ENCODE results near the gene SHTN1.

Gene SHTN1

GRCh38 chr10:117001144-117001543, 3.8 kb downstream of the SHTN1 start:
- Histone ChIP-seq H3K36me3 (ENCODE audit: control insufficient read depth in 5 of 5, insufficient read depth in 5 of 5, low read length in 5 of 5) (no peaks in the 10 kb centered on the region), H3K4me3 (ENCODE audit: low read depth in 1 of 5, low read length in 5 of 5) (no peak overlapping the region), H3K9ac (ENCODE audit: low read length in 5 of 5) (no peak overlapping the region), H3K27me3 (ENCODE audit: control insufficient read depth in 5 of 5, insufficient read depth in 4 of 5, low read length in 5 of 5) (no peaks in the 10 kb centered on the region), H3K27ac (ENCODE audit: low read depth, low read length) (no peak overlapping the region), H3K4me1 (ENCODE audit: control insufficient read depth in 5 of 5, insufficient read depth in 5 of 5, low read length in 5 of 5) (peaks cover 0 to 22% (median 14%) of the 10 kb centered on the region in 5 donors), H3K9me3 (ENCODE audit: control insufficient read depth in 5 of 5, low read length in 5 of 5) (no peaks in the 10 kb centered on the region)

DNA sequence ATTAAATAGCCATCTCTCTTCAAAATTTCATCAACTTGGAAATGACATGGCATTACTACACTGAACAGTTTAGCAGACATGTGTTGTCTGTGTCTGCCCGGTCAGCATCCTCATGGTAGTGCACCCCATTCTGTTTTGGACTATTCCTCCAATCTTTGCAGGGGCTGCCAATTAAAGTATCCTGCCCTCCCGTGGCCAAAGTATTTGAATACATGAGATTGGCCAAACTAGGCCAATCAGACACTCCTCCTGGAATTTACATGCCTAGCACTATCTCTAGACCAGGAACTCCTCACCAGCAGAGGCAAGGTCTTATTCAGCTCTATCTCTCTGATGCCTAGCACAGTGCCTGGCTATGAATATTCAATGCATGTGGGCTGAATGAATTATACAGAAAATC, 4.4 kb downstream of the SHTN1 start:
- no peaks in the 10 kb centered on the region for H3K36me3 ChIP-seq (ENCODE audit: control insufficient read depth in 5 of 5, insufficient read depth in 5 of 5, low read length in 5 of 5)
- H3K4me3 ChIP-seq (ENCODE audit: low read depth in 1 of 5, low read length in 5 of 5) = no peak overlapping the region
- H3K9me3 ChIP-seq (ENCODE audit: control insufficient read depth in 5 of 5, low read length in 5 of 5) = no peaks in the 10 kb centered on the region
- H3K27me3 ChIP-seq (ENCODE audit: control insufficient read depth in 5 of 5, insufficient read depth in 4 of 5, low read length in 5 of 5) = no peaks in the 10 kb centered on the region
- no peak overlapping the region for H3K27ac ChIP-seq (ENCODE audit: low read depth, low read length)
- peaks cover 0 to 19% (median 11%) of the 10 kb centered on the region in 5 donors for H3K4me1 ChIP-seq (ENCODE audit: control insufficient read depth in 5 of 5, insufficient read depth in 5 of 5, low read length in 5 of 5)
- H3K9ac ChIP-seq (ENCODE audit: low read length in 5 of 5) = no peak overlapping the region

DNA sequence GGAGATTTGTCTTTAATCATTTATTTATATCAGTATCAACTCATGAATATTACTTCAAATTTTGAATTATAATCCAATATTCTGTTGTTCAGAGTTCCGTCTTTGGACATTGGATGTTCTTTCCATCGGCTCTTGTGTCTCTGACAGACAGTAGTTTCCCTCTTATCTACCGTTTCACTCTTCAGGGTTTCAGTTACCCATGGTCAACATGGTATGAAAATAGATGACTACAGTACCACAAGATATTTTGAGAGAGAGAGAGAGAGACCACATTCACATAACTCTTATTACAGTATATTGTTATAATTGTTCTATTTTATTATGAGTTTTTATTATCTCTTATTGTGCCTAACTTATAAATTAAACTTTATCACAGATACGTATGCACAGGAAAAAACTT, 6.8 kb downstream of the SHTN1 start:
- Histone ChIP-seq H3K27ac (ENCODE audit: low read depth, low read length) (no peak overlapping the region), H3K9ac (ENCODE audit: low read length in 5 of 5) (no peak overlapping the region), H3K36me3 (ENCODE audit: control insufficient read depth in 5 of 5, insufficient read depth in 5 of 5, low read length in 5 of 5) (no peaks in the 10 kb centered on the region), H3K27me3 (ENCODE audit: control insufficient read depth in 5 of 5, insufficient read depth in 4 of 5, low read length in 5 of 5) (no peaks in the 10 kb centered on the region), H3K4me3 (ENCODE audit: low read depth in 1 of 5, low read length in 5 of 5) (no peak overlapping the region), H3K4me1 (ENCODE audit: control insufficient read depth in 5 of 5, insufficient read depth in 5 of 5, low read length in 5 of 5) (no peaks in the 10 kb centered on the region), H3K9me3 (ENCODE audit: control insufficient read depth in 5 of 5, low read length in 5 of 5) (no peaks in the 10 kb centered on the region)

- Histone ChIP-seq H3K27ac (ENCODE audit: low read depth, low read length) (no peak overlapping the region), H3K27me3 (ENCODE audit: control insufficient read depth in 5 of 5, insufficient read depth in 4 of 5, low read length in 5 of 5) (no peaks in the 10 kb centered on the region), H3K36me3 (ENCODE audit: control insufficient read depth in 5 of 5, insufficient read depth in 5 of 5, low read length in 5 of 5) (no peaks in the 10 kb centered on the region), H3K9ac (ENCODE audit: low read length in 5 of 5) (no peak overlapping the region), H3K4me3 (ENCODE audit: low read depth in 1 of 5, low read length in 5 of 5) (no peak overlapping the region), H3K9me3 (ENCODE audit: control insufficient read depth in 5 of 5, low read length in 5 of 5) (no peaks in the 10 kb centered on the region), H3K4me1 (ENCODE audit: control insufficient read depth in 5 of 5, insufficient read depth in 5 of 5, low read length in 5 of 5) (no peaks in the 10 kb centered on the region)
Measured at GRCh38 chr10:116997015-116997414, 8.0 kb downstream of the SHTN1 start.

DNA sequence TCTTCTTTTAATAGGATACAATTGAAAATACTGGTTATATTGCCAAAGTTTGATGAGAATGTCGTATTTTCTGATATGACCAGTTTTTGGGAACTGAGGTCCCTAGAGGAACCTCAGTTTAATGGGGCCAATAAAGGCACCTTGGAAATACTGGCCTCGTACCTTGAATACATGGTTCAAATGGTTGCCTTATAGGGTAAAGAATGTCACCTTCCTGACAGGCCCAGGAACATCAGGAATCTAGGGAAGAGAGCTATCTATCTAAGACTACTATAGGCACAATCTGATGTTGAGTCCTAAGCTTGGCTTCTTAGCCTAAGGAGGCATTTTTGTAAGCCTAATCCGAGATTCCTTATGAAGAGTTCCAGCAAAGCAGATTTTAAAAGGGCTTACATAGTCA, 9.3 kb downstream of the SHTN1 start:
- H3K27ac ChIP-seq (ENCODE audit: low read depth, low read length) = no peak overlapping the region
- no peak overlapping the region for H3K9ac ChIP-seq (ENCODE audit: low read length in 5 of 5)
- no peaks in the 10 kb centered on the region for H3K36me3 ChIP-seq (ENCODE audit: control insufficient read depth in 5 of 5, insufficient read depth in 5 of 5, low read length in 5 of 5)
- H3K27me3 ChIP-seq (ENCODE audit: control insufficient read depth in 5 of 5, insufficient read depth in 4 of 5, low read length in 5 of 5) = no peaks in the 10 kb centered on the region
- H3K4me1 ChIP-seq (ENCODE audit: control insufficient read depth in 5 of 5, insufficient read depth in 5 of 5, low read length in 5 of 5) = no peaks in the 10 kb centered on the region
- H3K4me3 ChIP-seq (ENCODE audit: low read depth in 1 of 5, low read length in 5 of 5) = no peak overlapping the region
- no peaks in the 10 kb centered on the region for H3K9me3 ChIP-seq (ENCODE audit: control insufficient read depth in 5 of 5, low read length in 5 of 5)

DNA sequence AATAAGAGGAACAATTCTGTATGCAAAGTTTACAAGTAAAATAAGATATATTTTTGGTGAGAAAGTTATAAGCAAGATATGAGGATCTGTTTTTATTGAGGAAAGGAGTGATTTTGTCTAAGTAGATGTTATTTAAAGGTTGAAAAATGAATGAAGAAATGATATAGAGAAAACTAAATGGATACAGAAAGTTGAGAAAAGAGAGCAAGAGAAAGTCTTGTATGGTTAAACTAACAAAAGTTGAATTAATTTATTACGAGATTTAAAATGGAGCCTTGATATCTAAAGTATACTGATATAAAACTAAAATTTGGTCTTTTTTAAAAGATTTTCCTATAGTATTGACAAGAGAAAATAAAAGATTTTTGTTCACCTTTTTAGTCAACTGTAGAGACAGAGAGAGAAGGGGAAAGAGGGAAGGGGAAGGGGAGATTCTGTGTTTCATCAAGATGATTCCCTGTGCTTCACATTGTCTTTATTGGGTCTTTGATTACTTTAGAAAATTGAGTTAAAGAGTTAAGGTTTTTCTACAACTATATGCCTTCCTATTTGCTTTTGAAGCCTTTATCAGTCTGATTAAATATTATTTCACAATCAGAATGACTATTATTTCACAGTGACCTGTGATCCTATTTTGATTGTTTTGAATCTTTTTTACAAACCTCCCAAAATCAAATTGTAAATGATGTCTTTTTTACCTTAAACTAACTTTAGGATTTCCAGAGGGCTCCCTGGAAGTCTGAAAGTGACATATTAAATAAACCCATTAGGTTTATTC, 10.7 kb downstream of the SHTN1 start:
- Histone ChIP-seq H3K4me1 (ENCODE audit: control insufficient read depth in 5 of 5, insufficient read depth in 5 of 5, low read length in 5 of 5) (peaks cover 0 to 3% (median 0%) of the 10 kb centered on the region in 5 donors), H3K4me3 (ENCODE audit: low read depth in 1 of 5, low read length in 5 of 5) (no peak overlapping the region), H3K9me3 (ENCODE audit: control insufficient read depth in 5 of 5, low read length in 5 of 5) (no peaks in the 10 kb centered on the region), H3K9ac (ENCODE audit: low read length in 5 of 5) (no peak overlapping the region), H3K36me3 (ENCODE audit: control insufficient read depth in 5 of 5, insufficient read depth in 5 of 5, low read length in 5 of 5) (no peaks in the 10 kb centered on the region), H3K27me3 (ENCODE audit: control insufficient read depth in 5 of 5, insufficient read depth in 4 of 5, low read length in 5 of 5) (no peaks in the 10 kb centered on the region), H3K27ac (ENCODE audit: low read depth, low read length) (no peak overlapping the region)

GRCh38 chr10:116993610-116994009, 11.4 kb downstream of the SHTN1 start:
- Histone ChIP-seq H3K27me3 (ENCODE audit: control insufficient read depth in 5 of 5, insufficient read depth in 4 of 5, low read length in 5 of 5) (no peaks in the 10 kb centered on the region), H3K9me3 (ENCODE audit: control insufficient read depth in 5 of 5, low read length in 5 of 5) (no peaks in the 10 kb centered on the region), H3K4me1 (ENCODE audit: control insufficient read depth in 5 of 5, insufficient read depth in 5 of 5, low read length in 5 of 5) (peaks cover 0 to 3% (median 0%) of the 10 kb centered on the region in 5 donors), H3K4me3 (ENCODE audit: low read depth in 1 of 5, low read length in 5 of 5) (no peak overlapping the region), H3K36me3 (ENCODE audit: control insufficient read depth in 5 of 5, insufficient read depth in 5 of 5, low read length in 5 of 5) (no peaks in the 10 kb centered on the region), H3K27ac (ENCODE audit: low read depth, low read length) (no peak overlapping the region), H3K9ac (ENCODE audit: low read length in 5 of 5) (no peak overlapping the region)

DNA sequence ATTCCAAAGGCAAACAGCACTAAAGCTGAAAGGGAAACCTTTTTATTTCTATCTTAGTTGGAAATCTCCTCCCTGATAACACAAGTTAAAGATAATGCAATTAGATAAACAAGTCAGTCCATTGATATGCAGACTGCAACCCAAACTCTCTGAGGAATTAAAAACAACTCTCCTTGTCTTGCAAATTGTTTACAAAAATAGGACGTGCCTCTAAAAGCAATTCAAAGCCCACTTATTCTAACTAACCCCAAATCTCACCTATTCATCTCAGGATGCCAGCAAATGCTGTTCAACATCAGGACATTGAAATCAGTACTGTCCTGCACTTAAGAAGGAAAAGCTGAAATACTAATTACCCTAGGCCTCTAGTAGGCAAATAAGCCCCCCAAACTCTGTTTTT, 12.8 kb downstream of the SHTN1 start:
- H3K36me3 ChIP-seq (ENCODE audit: control insufficient read depth in 5 of 5, insufficient read depth in 5 of 5, low read length in 5 of 5) = no peaks in the 10 kb centered on the region
- H3K9ac ChIP-seq (ENCODE audit: low read length in 5 of 5) = no peak overlapping the region
- no peaks in the 10 kb centered on the region for H3K27me3 ChIP-seq (ENCODE audit: control insufficient read depth in 5 of 5, insufficient read depth in 4 of 5, low read length in 5 of 5)
- H3K27ac ChIP-seq (ENCODE audit: low read depth, low read length) = no peak overlapping the region
- no peaks in the 10 kb centered on the region for H3K9me3 ChIP-seq (ENCODE audit: control insufficient read depth in 5 of 5, low read length in 5 of 5)
- H3K4me1 ChIP-seq (ENCODE audit: control insufficient read depth in 5 of 5, insufficient read depth in 5 of 5, low read length in 5 of 5) = peaks cover 0 to 3% (median 0%) of the 10 kb centered on the region in 5 donors
- H3K4me3 ChIP-seq (ENCODE audit: low read depth in 1 of 5, low read length in 5 of 5) = no peak overlapping the region

DNA sequence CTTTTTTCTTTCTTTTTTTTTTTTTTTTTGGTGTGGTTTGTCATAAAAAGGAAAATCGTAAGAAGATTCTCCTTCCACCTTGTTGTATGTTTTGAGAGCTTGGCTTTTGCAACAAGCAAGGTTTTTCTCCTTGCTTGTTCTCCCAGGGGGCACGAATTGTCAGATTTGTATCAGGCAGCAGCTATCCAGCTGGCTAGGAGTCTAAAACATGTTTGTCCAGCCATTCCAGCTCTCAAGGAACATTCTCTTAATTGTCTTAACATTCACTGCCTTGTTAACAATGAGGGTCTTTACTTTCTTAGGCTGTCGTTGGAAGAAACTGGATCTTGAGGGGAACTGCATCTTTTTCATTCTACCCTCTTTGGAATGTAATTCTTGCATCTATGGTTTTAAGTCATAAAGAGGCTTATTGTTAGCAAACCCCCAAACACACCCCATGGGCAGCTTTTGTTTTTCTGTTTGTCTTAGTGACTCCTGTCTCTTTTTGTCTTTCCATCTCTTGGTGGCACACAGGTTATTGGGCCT, 14.6 kb downstream of the SHTN1 start:
- no peaks in the 10 kb centered on the region for H3K36me3 ChIP-seq (ENCODE audit: control insufficient read depth in 5 of 5, insufficient read depth in 5 of 5, low read length in 5 of 5)
- H3K9ac ChIP-seq (ENCODE audit: low read length in 5 of 5) = no peak overlapping the region
- H3K27me3 ChIP-seq (ENCODE audit: control insufficient read depth in 5 of 5, insufficient read depth in 4 of 5, low read length in 5 of 5) = no peaks in the 10 kb centered on the region
- H3K4me1 ChIP-seq (ENCODE audit: control insufficient read depth in 5 of 5, insufficient read depth in 5 of 5, low read length in 5 of 5) = peaks cover 0 to 3% (median 0%) of the 10 kb centered on the region in 5 donors
- H3K27ac ChIP-seq (ENCODE audit: low read depth, low read length) = no peak overlapping the region
- H3K4me3 ChIP-seq (ENCODE audit: low read depth in 1 of 5, low read length in 5 of 5) = no peak overlapping the region
- no peaks in the 10 kb centered on the region for H3K9me3 ChIP-seq (ENCODE audit: control insufficient read depth in 5 of 5, low read length in 5 of 5)

DNA sequence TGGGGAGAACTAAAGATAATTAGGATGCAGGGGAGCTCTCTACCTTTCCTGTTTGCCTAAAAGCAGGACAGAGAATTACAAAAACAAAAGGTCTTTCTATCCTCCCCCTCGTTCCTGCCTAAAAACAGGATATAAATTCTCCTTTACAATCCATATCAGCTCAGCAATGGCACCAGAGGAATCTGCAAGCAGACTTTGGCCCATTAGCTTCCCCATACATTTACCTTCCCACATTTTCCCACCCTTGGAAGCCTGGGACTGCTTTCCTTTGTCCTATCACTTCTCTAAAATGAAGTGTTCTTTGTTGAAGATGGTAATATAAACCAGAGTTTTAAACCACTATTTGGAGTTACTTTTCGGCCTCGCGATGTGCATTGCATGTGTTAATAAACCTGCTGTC, 15.5 kb downstream of the SHTN1 start:
- Histone ChIP-seq H3K27ac (ENCODE audit: low read depth, low read length) (no peak overlapping the region), H3K4me1 (ENCODE audit: control insufficient read depth in 5 of 5, insufficient read depth in 5 of 5, low read length in 5 of 5) (peaks cover 0 to 3% (median 0%) of the 10 kb centered on the region in 5 donors), H3K27me3 (ENCODE audit: control insufficient read depth in 5 of 5, insufficient read depth in 4 of 5, low read length in 5 of 5) (no peaks in the 10 kb centered on the region), H3K36me3 (ENCODE audit: control insufficient read depth in 5 of 5, insufficient read depth in 5 of 5, low read length in 5 of 5) (no peaks in the 10 kb centered on the region), H3K4me3 (ENCODE audit: low read depth in 1 of 5, low read length in 5 of 5) (no peak overlapping the region), H3K9me3 (ENCODE audit: control insufficient read depth in 5 of 5, low read length in 5 of 5) (no peaks in the 10 kb centered on the region), H3K9ac (ENCODE audit: low read length in 5 of 5) (no peak overlapping the region)
